H1 (cell line): ENCODE measurements around the gene ATP13A3. TPM values are rescaled to one million over a fixed set of nuclear protein-coding genes. Genes with fewer than 3 reads are reported as not detected.

Experiments
- NRF1 ChIP-seq: IDR thresholded peaks from 2 replicates; pipeline ENCODE4 v1.6.1; 2011; ENCODE audit warnings: mild to moderate bottlenecking, low read depth, low read length, improper control_type of control experiment
- TBP ChIP-seq: IDR thresholded peaks from 2 replicates; pipeline ENCODE4 v1.6.1; 2011; ENCODE audit warnings: low read depth, low read length, improper control_type of control experiment
- polyA plus RNA-seq, 7 experiments: library from polyadenylated mRNA; depleted of rRNA in 3 of 7; stranded (reverse) in 5 of 7; unstranded in 2 of 7; fragments of >200 nt in 5 of 7; fragments of 200-250 nt in 2 of 7; gene quantifications; 1 replicate in 5 of 7; 2 replicates in 1 of 7; 4 replicates in 1 of 7; pipeline versions ENCODE4 v1.2.1 to v1.2.3, GENCODE V29; 2011 to 2013; ENCODE audit warnings: missing spikeins in 2 of 7, mixed read lengths in 2 of 7
- total RNA-seq: library from RNA; stranded (reverse); fragmentation: NEBNext Ultra II Directional; extraction: Animal tissue kit (Norgen Biotek cat#: 25700); gene quantifications from 2 replicates; pipeline ENCODE4 v1.2.1, GENCODE V29; 2021

The ATP13A3 gene
- total and polyA plus RNA-seq, 2 of the 8 experiments (the other 6 are each of a cell fraction or from before 2014, with no cell fraction given): 18.6 to 92.2 TPM

GRCh38 chr3:194504146-194504545 lies 17.3 kb upstream of the ATP13A3 start (continued):
- no peak for TF ChIP-seq TBP
- no peak for TF ChIP-seq NRF1
